HG02973 (cell line): Measurements from ENCODE around the gene MAP3K12.
"Not testable (repeated sequence)": the region's sequence is repeated elsewhere in the genome, so short reads cannot be mapped to it uniquely, and the experiment has no call there.

Experiments used
- ATAC-seq: cut with Tn5 transposase; IDR thresholded peaks from one replicate; pipeline ENCODE4 v1.9.1; 2021; ENCODE audit warnings: moderate library complexity; ENCODE audit not compliant: unreplicated experiment

The MAP3K12 gene

GRCh38 chr12:53499266-53500141 is at the start of gene MAP3K12:
TSS of gene MAP3K12 (minus strand) at chr12:53499458. CDS start at chr12:53487391, 12,067 bp downstream.
- no peak for ATAC-seq

GRCh38 chr12:53548354-53548753 is 49.1 kb upstream of the MAP3K12 start:
- ATAC-seq: not testable (repeated sequence)

- peak; percentile 59 for ATAC-seq
These were observed 44.3 kb upstream of the MAP3K12 start for GRCh38 chr12:53543539-53543938.

GRCh38 chr12:53539526-53539925 is 40.3 kb upstream of the MAP3K12 start:
- no peak for ATAC-seq

GRCh38 chr12:53538209-53538689 is 39.0 kb upstream of the MAP3K12 start:
- no peak for ATAC-seq

- ATAC-seq: no peak
These were observed 37.7 kb upstream of the MAP3K12 start for GRCh38 chr12:53536962-53537361.

GRCh38 chr12:53533471-53533870 is 34.2 kb upstream of the MAP3K12 start:
- ATAC-seq: no peak

DNA sequence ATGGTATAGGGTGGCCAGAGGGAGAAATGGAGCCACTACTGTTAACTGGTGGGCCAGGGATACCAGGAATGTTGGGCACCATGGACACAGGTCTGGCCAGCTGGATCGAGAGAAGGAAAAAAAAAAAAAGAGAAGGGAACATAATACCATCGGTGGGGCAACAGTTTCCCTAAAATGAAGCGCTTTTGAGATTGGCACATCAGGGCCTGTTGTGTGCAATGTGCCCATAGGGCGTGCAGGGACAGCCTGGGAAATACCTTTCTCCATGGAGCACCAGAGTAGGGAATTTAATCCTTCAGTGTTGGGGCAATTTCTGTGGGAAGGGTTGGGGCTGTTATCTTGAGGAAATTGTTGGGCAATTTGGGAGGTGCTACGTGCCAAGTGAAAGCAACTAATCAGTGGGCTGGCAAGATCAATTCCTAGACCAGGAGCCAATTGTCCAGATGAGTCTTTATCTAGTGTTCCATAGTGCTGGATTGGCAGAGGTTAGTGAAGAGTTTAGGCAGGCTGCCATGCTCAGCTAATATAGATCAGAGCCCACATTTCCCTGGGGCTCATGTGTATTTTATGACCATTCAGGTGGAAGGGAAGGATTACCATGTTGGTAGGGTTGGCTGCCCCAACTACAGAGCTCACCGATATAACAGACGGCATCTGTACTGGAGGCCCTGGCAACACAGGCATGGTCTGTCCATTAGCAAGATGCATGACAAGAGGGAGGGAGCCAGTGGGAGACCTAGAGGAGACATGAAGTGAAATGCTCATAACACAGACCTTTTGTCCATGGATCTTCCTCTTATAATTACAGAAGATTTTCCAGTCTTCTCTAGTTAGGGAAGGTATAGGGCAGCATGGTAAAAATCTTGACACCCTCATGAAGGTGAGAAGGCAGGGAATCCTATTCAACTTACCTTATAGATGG is 33.5 kb upstream of the MAP3K12 start:
- no peak for ATAC-seq

DNA sequence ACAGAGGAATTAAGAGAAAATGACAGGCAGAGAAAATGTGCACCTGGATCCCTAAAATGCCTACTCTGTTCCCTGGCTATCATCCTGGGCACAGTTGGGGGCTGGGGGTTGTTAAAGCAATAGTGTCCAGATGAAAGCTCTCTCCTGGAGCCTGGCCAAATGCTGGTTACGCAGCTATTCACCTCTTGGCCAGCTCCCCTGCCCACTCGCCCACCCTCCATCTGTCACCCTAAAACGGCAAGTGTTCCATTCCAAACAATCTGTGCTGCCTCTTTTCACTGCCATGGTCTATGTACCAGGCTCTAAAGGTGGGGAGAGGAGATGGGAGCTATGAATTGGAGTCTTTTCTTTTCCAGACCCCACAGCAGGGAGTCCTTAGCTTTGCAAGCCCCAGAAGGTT is 32.8 kb upstream of the MAP3K12 start:
- no peak for ATAC-seq

DNA sequence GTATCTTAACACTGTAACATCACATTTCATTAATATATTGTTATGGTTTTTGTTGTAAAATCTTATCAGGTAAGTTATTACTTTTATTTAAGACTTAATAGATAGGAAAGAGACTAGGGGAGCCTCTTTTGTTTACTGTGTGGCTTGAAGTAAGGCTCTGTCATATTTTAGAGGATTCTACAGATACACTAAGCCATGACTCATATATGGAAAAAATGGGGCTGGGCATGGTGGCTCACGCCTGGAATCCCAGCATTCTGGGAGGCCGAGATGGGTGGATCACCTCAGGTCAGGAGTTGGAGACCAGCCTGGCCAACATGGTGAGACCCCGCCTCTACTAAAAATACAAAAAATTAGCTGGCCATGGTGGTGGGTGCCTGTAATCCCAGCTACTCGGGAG is 31.7 kb upstream of the MAP3K12 start:
- ATAC-seq: no peak

- ATAC-seq: no peak
These were observed 30.8 kb upstream of the MAP3K12 start for GRCh38 chr12:53530061-53530460.

DNA sequence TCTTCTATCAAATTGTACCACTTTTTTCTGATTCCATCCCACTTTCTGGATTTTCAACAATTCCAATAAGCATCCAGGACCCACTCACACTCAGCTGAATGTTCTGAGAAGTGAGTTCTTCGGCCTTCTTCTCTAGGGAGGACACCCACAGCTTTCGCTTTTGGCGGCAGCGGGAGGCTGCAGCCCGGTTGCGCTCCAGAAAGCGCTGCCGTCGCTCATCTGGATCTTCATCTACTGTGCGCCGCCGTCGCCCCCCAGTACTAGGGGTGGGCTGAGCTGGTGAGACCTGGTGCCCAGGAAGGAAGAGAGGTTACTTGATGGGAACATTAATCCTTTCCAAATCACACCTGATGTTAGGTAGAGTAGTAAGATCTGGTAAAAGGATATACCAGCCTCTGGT is 25.2 kb upstream of the MAP3K12 start:
- no peak for ATAC-seq

DNA sequence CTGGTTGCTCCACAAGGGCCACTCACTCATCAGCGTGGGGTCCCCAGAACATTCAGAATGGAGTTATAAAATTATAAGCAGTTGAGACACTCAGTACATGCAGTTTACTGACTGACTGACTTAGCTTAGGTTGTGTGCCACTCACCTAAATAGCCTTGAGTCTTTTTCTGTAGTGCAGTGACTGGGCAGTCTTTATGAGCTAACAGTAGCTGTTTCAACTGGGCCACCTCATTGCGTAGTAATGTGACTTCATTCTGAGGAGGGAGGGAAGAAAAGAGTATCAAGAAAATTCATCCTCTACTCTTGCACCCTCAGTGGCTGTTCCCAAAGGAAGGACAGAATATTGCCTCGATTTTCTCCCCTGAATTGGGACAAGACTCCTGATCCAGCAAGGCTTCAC is 23.9 kb upstream of the MAP3K12 start:
- no peak for ATAC-seq

DNA sequence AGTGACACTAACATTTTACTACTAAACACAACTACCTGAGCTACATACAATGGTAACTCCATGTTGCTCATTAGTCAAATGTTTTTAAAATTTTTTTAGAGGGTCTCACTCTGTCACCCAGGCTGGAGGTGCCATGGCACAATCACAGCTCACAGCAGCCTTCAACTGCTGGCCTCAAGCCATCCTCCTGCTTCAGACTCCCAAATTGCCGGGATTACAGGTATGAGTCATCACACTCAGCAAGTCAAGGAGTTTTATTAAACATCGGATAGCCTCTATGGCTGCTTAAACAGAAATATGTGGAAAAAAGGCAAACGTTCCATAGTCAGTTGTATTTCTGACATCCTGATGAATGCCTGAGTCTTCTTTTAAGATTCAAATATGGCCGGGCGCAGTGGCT is 19.1 kb upstream of the MAP3K12 start:
- no peak for ATAC-seq

- no peak for ATAC-seq
These were observed 17.6 kb upstream of the MAP3K12 start for GRCh38 chr12:53516758-53517455.

GRCh38 chr12:53515291-53515680 is 16.0 kb upstream of the MAP3K12 start:
- ATAC-seq: no peak

- no peak for ATAC-seq
These were observed 15.5 kb upstream of the MAP3K12 start for GRCh38 chr12:53514628-53515290.

DNA sequence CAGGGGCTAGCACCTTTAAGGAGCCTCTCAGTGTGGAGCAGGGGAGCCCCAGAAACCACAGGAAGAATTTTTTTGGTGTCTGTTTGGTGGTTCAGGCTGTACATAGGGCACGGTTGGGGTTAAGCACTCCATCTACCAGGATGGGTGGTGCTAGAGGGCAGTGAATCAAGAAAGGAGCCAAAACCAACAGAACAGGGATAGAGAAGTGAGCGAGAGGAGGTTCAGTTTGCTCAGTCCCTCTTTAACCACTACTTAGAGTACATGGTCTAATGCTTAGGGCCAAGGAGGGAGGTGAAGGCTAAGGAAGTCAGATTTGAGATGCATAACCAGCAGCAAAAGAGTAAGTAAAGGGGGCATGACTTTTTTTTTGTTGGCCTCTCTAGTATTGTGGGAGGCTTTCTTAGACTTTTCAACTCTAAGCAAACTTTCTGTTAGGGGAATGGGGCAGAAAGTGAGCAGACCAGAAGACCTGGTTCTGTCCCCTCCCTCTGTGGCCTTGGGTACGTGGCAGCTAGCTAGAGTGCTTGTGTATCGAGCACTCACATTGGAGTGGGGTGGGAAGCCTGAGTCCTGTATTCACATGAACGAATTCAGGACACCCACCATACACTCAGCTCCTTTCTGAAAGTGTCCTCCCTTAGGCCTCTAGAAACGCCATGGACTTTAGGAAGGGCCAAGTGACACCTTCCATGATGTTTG is 14.6 kb upstream of the MAP3K12 start:
- ATAC-seq: no peak

- no peak for ATAC-seq
These were observed 11.0 kb upstream of the MAP3K12 start for GRCh38 chr12:53510181-53510812.
